Neuron (in vitro differentiated cells): ENCODE results near the gene VGLL2.

ENCODE experiments used
- H2AFZ ChIP-seq: one replicate; pipeline ENCODE4 v1.6.1; 2013; ENCODE audit warnings: low read depth, mild to moderate bottlenecking, inconsistent platforms, low read length, moderate library complexity
- H3K27me3 ChIP-seq: one replicate; pipeline ENCODE4 v1.6.1; 2013; ENCODE audit warnings: low read length; ENCODE audit not compliant: insufficient read depth
- H3K36me3 ChIP-seq: one replicate; pipeline ENCODE4 v1.6.1; 2013; ENCODE audit warnings: low read length; ENCODE audit not compliant: insufficient read depth
- H3K4me1 ChIP-seq: one replicate; pipeline ENCODE4 v1.6.1; 2013; ENCODE audit warnings: low read length; ENCODE audit not compliant: insufficient read depth
- H3K4me3 ChIP-seq: 2 replicates; pipeline ENCODE4 v1.5.1; 2013; ENCODE audit warnings: mild to moderate bottlenecking, low read length, moderate library complexity
- H3K9me3 ChIP-seq: one replicate; pipeline ENCODE4 v1.6.1; 2013; ENCODE audit warnings: low read length

Gene VGLL2

DNA sequence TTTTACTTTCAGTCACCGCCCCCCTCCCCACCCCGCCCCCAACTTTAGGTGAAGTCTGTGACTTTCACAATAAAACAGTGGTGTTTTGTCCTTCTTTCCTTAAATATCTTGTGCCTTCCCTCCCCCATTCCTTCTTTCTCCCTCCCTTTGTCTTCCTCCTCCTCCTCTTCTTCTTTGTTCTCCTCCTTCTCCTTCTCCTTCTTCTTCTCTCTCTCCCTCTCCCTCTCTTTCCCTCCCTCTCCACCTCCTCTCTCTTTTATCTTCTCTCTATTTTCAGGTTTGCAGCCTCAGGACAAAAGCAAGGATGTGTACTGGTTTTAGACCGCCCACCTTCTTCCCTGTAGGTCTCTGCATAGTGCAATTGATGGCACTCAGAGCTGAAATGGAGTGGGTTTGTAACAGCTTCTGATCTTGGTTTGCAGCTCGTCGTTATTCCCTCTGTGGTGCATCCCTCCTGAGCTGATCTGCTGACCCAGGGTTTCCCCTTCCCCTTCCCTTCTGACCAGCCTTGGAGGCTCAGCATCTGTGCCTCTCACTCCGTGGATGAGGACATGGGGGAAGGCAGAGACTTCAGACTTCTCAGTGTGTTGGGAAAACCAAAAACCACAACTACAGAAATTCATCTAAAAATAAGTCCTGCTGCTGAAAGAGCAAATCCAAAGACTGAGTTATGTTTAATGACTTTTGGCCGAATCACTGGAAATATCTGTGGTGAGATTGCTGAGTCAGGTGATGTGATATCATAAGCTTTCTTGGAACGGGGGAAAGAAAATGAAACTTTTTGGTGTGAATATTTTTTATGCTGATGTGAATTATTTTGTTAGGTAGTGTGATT is 6.9 kb downstream of the VGLL2 start:
- Histone ChIP-seq H3K9me3 (no peaks in the 10 kb centered on the region), H2AFZ (no peak overlapping the region), H3K27me3 (peaks cover 80% of the 10 kb centered on the region), H3K36me3 (no peaks in the 10 kb centered on the region), H3K4me3 (no peak overlapping the region), H3K4me1 (peaks cover 12% of the 10 kb centered on the region)

DNA sequence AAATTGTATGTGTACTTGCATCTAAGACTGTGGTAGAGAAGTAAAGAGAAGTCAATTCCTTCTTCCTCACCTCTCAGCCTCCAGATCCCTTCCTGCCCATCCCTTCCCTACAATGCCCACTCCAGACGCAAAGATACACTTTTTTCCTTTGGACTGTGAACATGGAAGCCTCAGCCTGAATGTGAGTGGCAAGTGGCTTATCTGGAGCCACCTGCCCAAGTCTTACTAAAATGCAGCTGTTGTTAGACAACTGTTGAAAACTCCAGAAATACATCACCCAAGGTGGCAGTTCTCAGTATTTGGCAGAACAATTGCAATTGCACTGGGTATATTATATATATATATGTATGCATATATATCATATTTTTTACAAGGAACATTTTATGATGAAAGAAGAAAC is 7.5 kb downstream of the VGLL2 start:
- Histone ChIP-seq H3K4me1 (peaks cover 12% of the 10 kb centered on the region), H3K9me3 (no peaks in the 10 kb centered on the region), H3K36me3 (no peaks in the 10 kb centered on the region), H2AFZ (no peak overlapping the region), H3K4me3 (no peak overlapping the region), H3K27me3 (peaks cover 74% of the 10 kb centered on the region)

- Histone ChIP-seq H3K4me1 (peaks cover 6% of the 10 kb centered on the region), H3K36me3 (no peaks in the 10 kb centered on the region), H3K4me3 (no peak overlapping the region), H2AFZ (no peak overlapping the region), H3K27me3 (peaks cover 51% of the 10 kb centered on the region), H3K9me3 (no peaks in the 10 kb centered on the region)
Measured at GRCh38 chr6:117275205-117275604, 9.8 kb downstream of the VGLL2 start.

- Histone ChIP-seq H2AFZ (no peak overlapping the region), H3K4me3 (no peak overlapping the region), H3K27me3 (peaks cover 46% of the 10 kb centered on the region), H3K4me1 (peaks cover 2% of the 10 kb centered on the region), H3K9me3 (no peaks in the 10 kb centered on the region), H3K36me3 (no peaks in the 10 kb centered on the region)
Measured at GRCh38 chr6:117275711-117276110, 10.4 kb downstream of the VGLL2 start.

GRCh38 chr6:117276778-117277316 is 11.5 kb downstream of the VGLL2 start:
- Histone ChIP-seq H3K9me3 (no peaks in the 10 kb centered on the region), H3K36me3 (no peaks in the 10 kb centered on the region), H3K4me1 (no peaks in the 10 kb centered on the region), H2AFZ (no peak overlapping the region), H3K4me3 (no peak overlapping the region), H3K27me3 (peaks cover 37% of the 10 kb centered on the region)

- H3K4me1 ChIP-seq: no peaks in the 10 kb centered on the region
- no peaks in the 10 kb centered on the region for H3K36me3 ChIP-seq
- no peaks in the 10 kb centered on the region for H3K9me3 ChIP-seq
- H2AFZ ChIP-seq: no peak overlapping the region
- H3K4me3 ChIP-seq: no peak overlapping the region
- peaks cover 5% of the 10 kb centered on the region for H3K27me3 ChIP-seq
Measured at GRCh38 chr6:117280922-117281321, 15.6 kb downstream of the VGLL2 start.

DNA sequence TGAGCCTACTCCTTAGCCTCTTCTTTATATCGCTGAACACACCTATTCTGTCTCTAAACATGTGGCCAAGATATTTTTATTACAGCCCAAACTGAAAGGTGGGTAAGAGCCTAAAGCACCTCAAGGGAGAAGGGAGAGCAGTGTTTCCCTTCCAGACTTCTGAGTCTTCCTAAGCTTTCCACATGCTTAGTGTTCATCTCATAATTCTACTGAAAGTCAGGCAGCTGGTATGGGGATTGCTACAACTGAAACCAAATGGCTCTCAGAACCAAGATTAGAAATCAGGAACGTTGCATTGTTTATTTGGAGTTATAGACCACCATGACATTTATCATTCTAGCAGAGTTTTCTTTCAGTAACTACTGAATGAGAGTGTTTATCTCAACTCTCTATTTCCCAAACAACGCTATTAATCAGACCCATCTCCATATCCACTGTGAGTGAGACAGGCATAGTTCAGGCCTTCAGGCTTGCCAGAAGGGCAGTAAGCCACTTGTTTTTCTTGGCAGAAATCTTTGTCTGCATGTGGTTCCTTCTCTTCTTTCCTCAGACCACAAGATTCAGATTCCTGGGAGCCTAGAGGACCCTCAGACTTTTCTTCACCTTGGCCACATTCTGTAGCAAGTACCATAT is 22.8 kb downstream of the VGLL2 start:
- Histone ChIP-seq H3K27me3 (no peaks in the 10 kb centered on the region), H3K4me3 (no peak overlapping the region), H3K4me1 (no peaks in the 10 kb centered on the region), H3K36me3 (no peaks in the 10 kb centered on the region), H2AFZ (no peak overlapping the region), H3K9me3 (no peaks in the 10 kb centered on the region)

GRCh38 chr6:117290173-117290846 is 25.0 kb downstream of the VGLL2 start:
- Histone ChIP-seq H3K36me3 (no peaks in the 10 kb centered on the region), H3K4me1 (no peaks in the 10 kb centered on the region), H3K9me3 (no peaks in the 10 kb centered on the region), H2AFZ (no peak overlapping the region), H3K4me3 (no peak overlapping the region), H3K27me3 (no peaks in the 10 kb centered on the region)

GRCh38 chr6:117298941-117299340 is 33.6 kb downstream of the VGLL2 start:
- no peaks in the 10 kb centered on the region for H3K4me1 ChIP-seq
- H3K36me3 ChIP-seq: no peaks in the 10 kb centered on the region
- no peak overlapping the region for H2AFZ ChIP-seq
- H3K9me3 ChIP-seq: no peaks in the 10 kb centered on the region
- H3K27me3 ChIP-seq: no peaks in the 10 kb centered on the region
- no peak overlapping the region for H3K4me3 ChIP-seq

DNA sequence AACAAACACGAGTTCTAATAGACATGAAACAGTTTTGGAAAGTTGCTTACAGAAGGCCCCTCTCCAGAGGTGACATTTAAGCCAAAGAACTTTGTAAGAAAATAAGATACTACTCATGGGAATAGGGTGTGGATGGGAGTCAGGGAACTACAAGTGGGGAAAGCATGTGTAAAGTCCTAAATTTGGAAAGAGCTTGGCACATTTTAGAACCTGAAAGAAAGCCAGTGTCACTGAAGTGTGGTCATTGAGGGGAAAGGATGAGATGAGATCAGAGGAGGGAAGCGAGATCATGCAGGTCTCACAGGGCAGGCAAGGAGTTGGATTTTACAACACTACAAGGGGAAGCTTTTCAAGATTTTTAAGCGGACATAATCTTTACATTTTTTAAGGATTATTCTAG is 38.0 kb downstream of the VGLL2 start:
- no peaks in the 10 kb centered on the region for H3K4me1 ChIP-seq
- H3K36me3 ChIP-seq: no peaks in the 10 kb centered on the region
- no peak overlapping the region for H3K4me3 ChIP-seq
- no peaks in the 10 kb centered on the region for H3K27me3 ChIP-seq
- H3K9me3 ChIP-seq: no peaks in the 10 kb centered on the region
- H2AFZ ChIP-seq: no peak overlapping the region

GRCh38 chr6:117304446-117304845 is 39.1 kb downstream of the VGLL2 start:
- Histone ChIP-seq H2AFZ (no peak overlapping the region), H3K9me3 (no peaks in the 10 kb centered on the region), H3K36me3 (no peaks in the 10 kb centered on the region), H3K27me3 (no peaks in the 10 kb centered on the region), H3K4me3 (no peak overlapping the region), H3K4me1 (no peaks in the 10 kb centered on the region)

GRCh38 chr6:117306227-117306790 is 41.0 kb downstream of the VGLL2 start:
- Histone ChIP-seq H3K4me3 (no peak overlapping the region), H3K4me1 (no peaks in the 10 kb centered on the region), H3K27me3 (no peaks in the 10 kb centered on the region), H3K9me3 (no peaks in the 10 kb centered on the region), H2AFZ (no peak overlapping the region), H3K36me3 (no peaks in the 10 kb centered on the region)

GRCh38 chr6:117307655-117308054 is 42.3 kb downstream of the VGLL2 start:
- Histone ChIP-seq H3K4me1 (no peaks in the 10 kb centered on the region), H3K36me3 (no peaks in the 10 kb centered on the region), H2AFZ (no peak overlapping the region), H3K4me3 (no peak overlapping the region), H3K9me3 (no peaks in the 10 kb centered on the region), H3K27me3 (no peaks in the 10 kb centered on the region)
